T-helper 1 cell treated with Interleukin-12 subunit alpha and Interleukin-12 subunit beta and Interleukin-4 antibody, amounts not matched to agents 30 μg/mL and 1 μg/mL, for 36 hours (primary cell): ENCODE results near the gene MRPL12.
A peak's percentile ranks its signal among the peaks of the same experiment; 100 is the strongest.

ENCODE experiments used
- H3K27ac Mint-ChIP-seq: one replicate; pipeline ENCODE4 v1.8.0; 2021; ENCODE audit warnings: mild to moderate bottlenecking, mixed read lengths
- H3K27me3 Mint-ChIP-seq: one replicate; pipeline ENCODE4 v1.8.0; 2021; ENCODE audit warnings: low read depth, mixed read lengths
- H3K36me3 Mint-ChIP-seq: one replicate; pipeline ENCODE4 v1.8.0; 2021; ENCODE audit warnings: low read depth, mixed read lengths
- H3K4me1 Mint-ChIP-seq: one replicate; pipeline ENCODE4 v1.8.0; 2021; ENCODE audit warnings: low read depth, mixed read lengths
- H3K4me3 Mint-ChIP-seq: one replicate; pipeline ENCODE4 v1.8.0; 2021; ENCODE audit warnings: mild to moderate bottlenecking, moderate library complexity, mixed read lengths
- H3K9me3 Mint-ChIP-seq: one replicate; pipeline ENCODE4 v1.8.0; 2021; ENCODE audit warnings: mixed read lengths

The MRPL12 gene

DNA sequence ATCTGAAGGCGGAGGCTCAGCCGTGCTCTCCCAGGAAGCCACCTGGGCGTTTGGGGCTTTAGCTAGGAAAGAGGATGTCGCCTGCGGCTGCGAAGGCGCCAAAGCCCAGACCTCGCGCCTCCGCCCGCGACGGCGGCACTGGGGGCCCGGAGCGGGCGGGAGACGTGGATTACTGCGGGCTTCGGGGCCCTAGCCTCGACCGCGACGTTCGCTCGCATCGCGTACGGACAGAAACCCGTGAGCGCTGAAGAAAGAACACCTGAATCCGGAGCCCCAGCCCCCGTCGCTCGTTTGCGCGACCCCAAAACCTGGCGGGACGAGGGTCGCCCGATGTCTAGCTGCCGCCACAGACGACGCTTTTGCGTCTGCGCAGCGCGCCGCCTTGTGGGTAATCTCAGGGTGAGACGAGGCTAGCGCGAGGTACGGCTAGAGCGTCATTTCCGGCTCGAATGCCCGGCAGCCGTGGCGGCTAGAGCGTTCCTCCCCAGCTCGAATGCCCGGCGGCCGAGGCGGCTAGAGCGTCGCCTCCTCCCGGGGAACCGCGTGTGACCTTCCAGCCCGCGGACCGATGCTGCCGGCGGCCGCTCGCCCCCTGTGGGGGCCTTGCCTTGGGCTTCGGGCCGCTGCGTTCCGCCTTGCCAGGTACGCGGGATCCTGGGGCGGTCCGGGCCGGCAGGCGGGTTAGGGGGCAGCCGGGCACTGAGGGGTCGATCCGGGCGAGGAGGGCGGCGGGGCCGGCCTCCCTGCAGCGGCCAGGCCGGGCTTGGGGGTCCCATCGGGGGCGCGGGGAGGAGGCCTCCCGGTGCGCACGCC is at the start of gene MRPL12:
TSS of gene MRPL12 (plus strand) at position 434 of the 813 bp plus-strand sequence. CDS start at position 569, 135 bp downstream.
- Mint-ChIP-seq H3K4me1 (peaks cover 12% of the 10 kb centered on the region), H3K27me3 (no peaks in the 10 kb centered on the region), H3K4me3 (peak within 1 kb of the TSS; percentile 90), H3K9me3 (no peaks in the 10 kb centered on the region), H3K27ac (peak within 1 kb of the TSS; percentile 89), H3K36me3 (peaks cover 37% of the 10 kb centered on the region)

DNA sequence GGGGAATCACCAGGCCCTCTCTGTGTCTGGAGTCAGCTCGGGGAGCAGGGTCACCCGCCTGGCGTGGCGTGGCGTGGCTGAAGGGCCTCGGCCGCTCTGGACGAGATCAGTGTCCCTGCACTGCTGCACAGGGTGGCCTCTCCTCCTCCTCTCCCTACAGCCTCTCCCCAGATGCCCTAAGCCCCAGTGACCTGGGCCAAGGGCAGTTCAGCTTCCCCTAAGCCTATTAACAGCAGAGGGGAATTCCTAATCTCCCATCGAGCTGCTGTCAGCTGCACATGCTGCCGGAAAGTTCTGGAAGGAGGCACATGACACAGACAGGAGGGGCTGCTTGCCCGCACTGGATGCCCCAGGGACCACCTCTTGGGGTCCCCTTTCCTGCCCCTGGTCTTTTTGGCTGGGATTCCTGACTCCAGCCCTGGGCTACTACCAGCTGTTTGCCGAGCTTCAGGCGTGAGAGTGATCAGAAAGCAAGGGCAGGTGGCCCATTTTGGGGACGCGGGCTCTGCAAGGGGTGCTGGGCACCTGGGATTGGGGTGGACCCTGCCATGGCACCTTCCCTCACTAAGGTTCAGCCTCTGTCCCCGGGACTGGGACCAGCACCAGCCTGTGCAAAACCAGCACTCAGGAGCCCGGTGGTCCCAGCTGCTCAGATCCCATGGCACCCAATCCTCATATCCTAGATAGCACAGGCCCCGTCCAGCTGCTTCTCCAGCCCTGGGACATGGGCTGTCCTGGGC is 47.6 kb upstream of the MRPL12 start:
- Mint-ChIP-seq H3K4me3 (no peak overlapping the region), H3K4me1 (peaks cover 12% of the 10 kb centered on the region), H3K27me3 (peaks cover 4% of the 10 kb centered on the region), H3K27ac (no peak overlapping the region), H3K9me3 (no peaks in the 10 kb centered on the region), H3K36me3 (peaks cover 3% of the 10 kb centered on the region)

DNA sequence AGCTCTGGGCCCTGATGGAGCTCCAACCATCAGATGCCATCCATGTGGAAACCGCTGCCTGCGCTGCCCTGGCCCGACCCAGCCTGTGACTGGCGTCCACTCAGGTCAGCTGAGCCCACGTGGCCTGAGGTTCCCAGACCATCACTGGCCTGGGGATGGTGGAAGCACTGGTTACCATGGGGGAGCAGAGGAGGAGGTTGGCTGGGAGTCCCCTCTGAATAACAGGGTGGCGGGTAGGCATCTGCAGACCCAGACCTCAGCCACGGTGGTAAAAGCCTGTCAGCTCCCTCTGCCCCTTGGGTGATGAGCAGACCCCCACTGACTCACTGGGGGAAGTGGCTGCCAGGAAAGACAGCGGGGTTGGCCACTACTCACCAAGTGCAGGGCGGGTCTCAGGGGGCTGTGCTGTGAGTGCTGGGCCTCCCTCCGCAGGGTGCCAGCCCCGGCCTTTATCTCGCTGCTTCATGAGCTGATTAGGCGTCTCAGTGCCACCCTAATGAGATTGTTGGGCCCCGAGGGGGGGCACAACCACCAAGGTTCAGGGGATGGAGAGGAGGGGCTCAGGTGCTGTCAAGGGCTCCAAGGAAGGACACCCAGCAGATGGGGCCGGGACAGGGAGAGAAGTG is 46.9 kb upstream of the MRPL12 start, which contains the start of gene PDE6G:
TSS of gene PDE6G (minus strand) at position 425 of the 626 bp plus-strand sequence. CDS start 3,237 bp downstream, outside the sequence.
- Mint-ChIP-seq H3K4me1 (peaks cover 12% of the 10 kb centered on the region), H3K36me3 (peaks cover 3% of the 10 kb centered on the region), H3K27me3 (peaks cover 4% of the 10 kb centered on the region), H3K27ac (peak within 1 kb of the TSS; percentile 20), H3K9me3 (no peaks in the 10 kb centered on the region), H3K4me3 (no peak within 1 kb of the TSS)

DNA sequence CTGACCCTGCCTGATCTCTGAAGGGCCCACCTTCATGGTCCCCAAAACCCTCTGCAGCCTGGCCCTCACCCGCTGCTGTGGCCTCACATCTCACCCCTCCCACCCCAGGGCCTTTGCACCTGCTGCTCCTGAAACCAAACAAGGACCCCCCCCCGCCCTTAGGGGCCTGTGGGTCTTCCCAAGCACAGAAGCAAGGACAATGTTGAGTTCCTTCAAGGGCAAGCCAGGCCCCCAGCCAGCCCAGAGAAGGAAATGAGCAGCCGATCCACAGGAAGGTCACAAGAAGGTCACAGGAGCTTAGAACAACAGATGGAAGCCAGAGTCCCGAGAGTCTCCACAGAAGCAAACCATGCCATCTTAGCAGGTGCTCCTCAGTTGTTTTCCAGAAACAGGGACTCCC is 46.3 kb upstream of the MRPL12 start:
- Mint-ChIP-seq H3K27me3 (peaks cover 2% of the 10 kb centered on the region), H3K4me3 (no peak overlapping the region), H3K4me1 (peaks cover 12% of the 10 kb centered on the region), H3K27ac (peak overlapping the region; percentile 20), H3K9me3 (no peaks in the 10 kb centered on the region), H3K36me3 (peaks cover under 1% of the 10 kb centered on the region)

DNA sequence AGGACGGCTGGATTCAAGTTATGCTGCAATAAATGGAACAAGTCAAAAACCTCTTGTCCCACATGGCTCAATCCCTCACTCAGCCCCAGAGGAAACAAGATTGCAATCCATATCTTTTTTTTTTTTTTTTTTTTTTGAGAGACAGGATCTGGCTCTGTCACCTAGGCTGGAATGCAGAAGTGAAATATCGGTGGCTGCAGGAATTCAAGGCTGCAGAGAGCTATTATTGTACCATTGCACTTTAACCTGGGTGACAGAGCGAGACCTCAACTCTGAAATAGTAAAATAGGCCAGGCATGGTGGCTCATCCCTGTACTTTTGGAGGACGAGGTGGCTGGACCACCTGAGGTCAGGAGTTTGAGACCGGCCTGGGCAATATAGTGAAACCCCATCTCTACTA is 44.1 kb upstream of the MRPL12 start:
- Mint-ChIP-seq H3K9me3 (no peaks in the 10 kb centered on the region), H3K27ac (no peak overlapping the region), H3K27me3 (no peaks in the 10 kb centered on the region), H3K36me3 (peaks cover under 1% of the 10 kb centered on the region), H3K4me3 (no peak overlapping the region), H3K4me1 (peaks cover 13% of the 10 kb centered on the region)

GRCh38 chr17:81660441-81660840 is 42.7 kb upstream of the MRPL12 start:
- H3K27me3 Mint-ChIP-seq: no peaks in the 10 kb centered on the region
- no peak overlapping the region for H3K27ac Mint-ChIP-seq
- H3K9me3 Mint-ChIP-seq: no peaks in the 10 kb centered on the region
- peaks cover 7% of the 10 kb centered on the region for H3K36me3 Mint-ChIP-seq
- H3K4me1 Mint-ChIP-seq: peaks cover 14% of the 10 kb centered on the region
- no peak overlapping the region for H3K4me3 Mint-ChIP-seq

- no peak overlapping the region for H3K4me3 Mint-ChIP-seq
- H3K4me1 Mint-ChIP-seq: peaks cover 17% of the 10 kb centered on the region
- H3K9me3 Mint-ChIP-seq: no peaks in the 10 kb centered on the region
- H3K36me3 Mint-ChIP-seq: peaks cover 14% of the 10 kb centered on the region
- no peaks in the 10 kb centered on the region for H3K27me3 Mint-ChIP-seq
- no peak overlapping the region for H3K27ac Mint-ChIP-seq
Measured at GRCh38 chr17:81662002-81662401, 41.2 kb upstream of the MRPL12 start.

- H3K4me3 Mint-ChIP-seq: no peak overlapping the region
- H3K27me3 Mint-ChIP-seq: no peaks in the 10 kb centered on the region
- no peaks in the 10 kb centered on the region for H3K9me3 Mint-ChIP-seq
- H3K27ac Mint-ChIP-seq: peak overlapping the region; percentile 41
- H3K4me1 Mint-ChIP-seq: peaks cover 25% of the 10 kb centered on the region
- peaks cover 21% of the 10 kb centered on the region for H3K36me3 Mint-ChIP-seq
Measured at GRCh38 chr17:81664051-81664470, 39.1 kb upstream of the MRPL12 start.

GRCh38 chr17:81665205-81666091 is 37.7 kb upstream of the MRPL12 start:
- H3K4me3 Mint-ChIP-seq: peak overlapping the region; percentile 98
- H3K9me3 Mint-ChIP-seq: no peaks in the 10 kb centered on the region
- H3K4me1 Mint-ChIP-seq: peaks cover 25% of the 10 kb centered on the region
- H3K27ac Mint-ChIP-seq: peak overlapping the region; percentile 94
- no peaks in the 10 kb centered on the region for H3K27me3 Mint-ChIP-seq
- H3K36me3 Mint-ChIP-seq: peaks cover 26% of the 10 kb centered on the region

GRCh38 chr17:81666092-81666341 is 37.1 kb upstream of the MRPL12 start:
- Mint-ChIP-seq H3K9me3 (no peaks in the 10 kb centered on the region), H3K36me3 (peaks cover 26% of the 10 kb centered on the region), H3K27ac (peak overlapping the region; percentile 94), H3K27me3 (no peaks in the 10 kb centered on the region), H3K4me1 (peaks cover 25% of the 10 kb centered on the region), H3K4me3 (peak overlapping the region; percentile 98)

GRCh38 chr17:81666342-81667191 is 36.6 kb upstream of the MRPL12 start, which contains the start of the genes CCDC137 and OXLD1:
Gene CCDC137 (plus strand): TSS chr17:81666737. CDS start chr17:81666767, 30 bp downstream.
Gene OXLD1 (minus strand): TSS chr17:81666605. CDS start chr17:81666577, 28 bp downstream.
- H3K36me3 Mint-ChIP-seq: peaks cover 30% of the 10 kb centered on the region
- H3K9me3 Mint-ChIP-seq: no peaks in the 10 kb centered on the region
- no peaks in the 10 kb centered on the region for H3K27me3 Mint-ChIP-seq
- H3K4me3 Mint-ChIP-seq: peak within 1 kb of the TSS; percentile 98
- peak within 1 kb of the TSS; percentile 94 for H3K27ac Mint-ChIP-seq
- peaks cover 28% of the 10 kb centered on the region for H3K4me1 Mint-ChIP-seq

DNA sequence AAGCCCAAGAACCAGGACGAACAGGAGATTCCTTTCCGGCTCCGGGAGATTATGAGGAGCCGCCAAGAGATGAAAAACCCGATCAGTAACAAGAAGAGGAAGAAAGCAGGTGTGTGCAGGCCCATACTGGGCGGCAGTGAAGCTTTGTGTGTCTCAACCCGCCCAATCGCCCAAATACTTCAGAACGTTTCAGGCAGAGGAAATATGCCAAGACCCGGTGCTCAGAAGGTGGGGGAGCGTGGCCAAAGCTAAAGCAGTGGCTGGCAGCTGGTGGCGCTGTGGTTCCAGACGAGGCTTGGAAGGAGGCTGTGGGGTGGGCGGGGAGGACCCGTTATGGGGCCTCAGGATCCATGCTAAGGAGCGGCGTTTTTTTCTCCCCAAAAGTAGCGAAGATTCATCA is 35.4 kb upstream of the MRPL12 start:
- Mint-ChIP-seq H3K4me1 (peaks cover 26% of the 10 kb centered on the region), H3K9me3 (no peaks in the 10 kb centered on the region), H3K4me3 (peak overlapping the region; percentile 90), H3K36me3 (peaks cover 32% of the 10 kb centered on the region), H3K27ac (peak overlapping the region; percentile 19), H3K27me3 (no peaks in the 10 kb centered on the region)

DNA sequence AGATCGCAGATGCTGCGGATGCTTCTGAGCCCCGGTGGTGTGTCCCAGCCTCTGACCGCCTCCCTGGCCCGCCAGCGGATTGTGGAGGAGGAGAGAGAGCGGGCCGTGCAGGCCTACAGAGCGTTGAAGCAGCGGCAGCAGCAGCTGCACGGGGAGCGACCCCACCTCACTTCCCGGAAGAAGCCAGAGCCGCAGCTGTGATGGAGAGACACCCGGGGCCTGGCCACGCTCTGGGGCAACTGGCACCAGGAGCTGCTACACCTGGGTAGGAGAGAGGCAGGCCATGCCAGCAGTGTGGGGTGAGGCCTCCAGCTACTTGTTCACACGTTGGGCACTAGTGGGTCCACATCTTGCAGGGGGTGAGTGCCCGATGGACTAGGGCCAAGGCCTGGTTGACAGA is 30.7 kb upstream of the MRPL12 start:
- Mint-ChIP-seq H3K27me3 (no peaks in the 10 kb centered on the region), H3K4me3 (no peak overlapping the region), H3K36me3 (peaks cover 18% of the 10 kb centered on the region), H3K9me3 (no peaks in the 10 kb centered on the region), H3K27ac (no peak overlapping the region), H3K4me1 (peaks cover 14% of the 10 kb centered on the region)
